H9 (cell line): Measurements from ENCODE around the gene ORM2. TPM values are rescaled to one million over a fixed set of nuclear protein-coding genes. Genes with fewer than 3 reads are reported as not detected.

Source experiments
- DNase-seq: peaks from one replicate; pipeline ENCODE4 v3.0.0-alpha.2; 2017
- H2AFZ ChIP-seq: one replicate; pipeline ENCODE4 v1.6.1; 2013; ENCODE audit warnings: mild to moderate bottlenecking, low read length, control low read depth, moderate library complexity
- H2AK5ac ChIP-seq: 2 replicates; pipeline ENCODE4 v1.6.1; 2013; ENCODE audit warnings: low read length, control low read depth, mixed read lengths; ENCODE audit not compliant: insufficient read length
- H2BK120ac ChIP-seq: one replicate; pipeline ENCODE4 v1.6.1; 2013; ENCODE audit warnings: low read depth, mild to moderate bottlenecking, low read length, control low read depth, inconsistent platforms; ENCODE audit not compliant: poor library complexity, severe bottlenecking
- H2BK12ac ChIP-seq: 2 replicates; pipeline ENCODE4 v1.6.1; 2013; ENCODE audit warnings: low read length, control low read depth, mixed read lengths, low read depth; ENCODE audit not compliant: insufficient read length
- H2BK15ac ChIP-seq: 2 replicates; pipeline ENCODE4 v1.6.1; 2013; ENCODE audit warnings: low read depth, low read length, control low read depth
- H2BK20ac ChIP-seq: one replicate; pipeline ENCODE4 v1.6.1; 2013; ENCODE audit warnings: low read depth, mild to moderate bottlenecking, low read length, control low read depth, inconsistent platforms; ENCODE audit not compliant: poor library complexity, severe bottlenecking
- H2BK5ac ChIP-seq: 2 replicates; pipeline ENCODE4 v1.6.1; 2013; ENCODE audit warnings: low read length, control low read depth, mixed read lengths; ENCODE audit not compliant: insufficient read length
- H3K14ac ChIP-seq: 2 replicates; pipeline ENCODE4 v1.6.1; 2013; ENCODE audit warnings: low read length, control low read depth; ENCODE audit not compliant: insufficient read depth
- H3K18ac ChIP-seq: 2 replicates; pipeline ENCODE4 v1.6.1; 2013; ENCODE audit warnings: low read depth, mild to moderate bottlenecking, mixed read lengths, low read length, control low read depth; ENCODE audit not compliant: insufficient read length
- H3K23ac ChIP-seq: 2 replicates; pipeline ENCODE4 v1.6.1; 2013; ENCODE audit warnings: low read length, control low read depth, mixed read lengths, low read depth; ENCODE audit not compliant: insufficient read length
- H3K23me2 ChIP-seq: 2 replicates; pipeline ENCODE4 v1.6.1; 2013; ENCODE audit warnings: low read depth, mild to moderate bottlenecking, mixed read lengths, low read length, control low read depth; ENCODE audit not compliant: insufficient read length, poor library complexity, severe bottlenecking
- H3K27ac ChIP-seq: 2 replicates; pipeline ENCODE4 v1.5.1; 2013; ENCODE audit warnings: low read length, control low read depth, mixed read lengths, low read depth; ENCODE audit not compliant: insufficient read length
- H3K27me3 ChIP-seq: 2 replicates; pipeline ENCODE4 v1.6.1; 2013; ENCODE audit warnings: low read length, control low read depth, inconsistent platforms; ENCODE audit not compliant: insufficient read depth
- H3K4ac ChIP-seq: 2 replicates; pipeline ENCODE4 v1.6.1; 2013; ENCODE audit warnings: low read depth, mild to moderate bottlenecking, control low read depth, inconsistent platforms, low read length, moderate library complexity
- H3K4me1 ChIP-seq: 2 replicates; pipeline ENCODE4 v1.6.1; 2013; ENCODE audit warnings: low read length, control low read depth, inconsistent platforms; ENCODE audit not compliant: insufficient read depth
- H3K4me2 ChIP-seq: 2 replicates; pipeline ENCODE4 v1.6.1; 2013; ENCODE audit warnings: low read length, control low read depth, mixed read lengths; ENCODE audit not compliant: insufficient read length, insufficient read depth
- H3K56ac ChIP-seq: 2 replicates; pipeline ENCODE4 v1.6.1; 2013; ENCODE audit warnings: low read depth, mild to moderate bottlenecking, mixed read lengths, low read length, control low read depth; ENCODE audit not compliant: insufficient read length
- H3K79me1 ChIP-seq: 2 replicates; pipeline ENCODE4 v1.6.1; 2013; ENCODE audit warnings: low read depth, mild to moderate bottlenecking, moderate library complexity, low read length, control low read depth, inconsistent platforms; ENCODE audit not compliant: insufficient read depth, poor library complexity, severe bottlenecking
- H3K79me2 ChIP-seq: 2 replicates; pipeline ENCODE4 v1.6.1; 2013; ENCODE audit warnings: low read length, control low read depth, inconsistent platforms; ENCODE audit not compliant: insufficient read depth
- H3K9ac ChIP-seq: 2 replicates; pipeline ENCODE4 v1.6.1; 2013; ENCODE audit warnings: low read length, control low read depth, mixed read lengths; ENCODE audit not compliant: insufficient read length; ENCODE audit errors: extremely low read depth
- H3K9me3 ChIP-seq: one replicate; pipeline ENCODE4 v1.6.1; 2013; ENCODE audit warnings: low read depth, low read length, inconsistent platforms; ENCODE audit not compliant: control insufficient read depth
- H3T11ph ChIP-seq: one replicate; pipeline ENCODE4 v1.6.1; 2013; ENCODE audit warnings: mild to moderate bottlenecking, low read length, control low read depth, inconsistent platforms
- H4K20me1 ChIP-seq: one replicate; pipeline ENCODE4 v1.6.1; 2013; ENCODE audit not compliant: control insufficient read depth, insufficient read length, insufficient read depth
- H4K5ac ChIP-seq: 2 replicates; pipeline ENCODE4 v1.6.1; 2013; ENCODE audit warnings: low read depth, mild to moderate bottlenecking, mixed read lengths, low read length, control low read depth; ENCODE audit not compliant: insufficient read length
- H4K8ac ChIP-seq: replicated peaks from 2 replicates; pipeline ENCODE4 v1.6.1; 2013; ENCODE audit warnings: low read length, control low read depth, mixed read lengths, low read depth; ENCODE audit not compliant: insufficient read length
- H4K91ac ChIP-seq: 2 replicates; pipeline ENCODE4 v1.6.1; 2013; ENCODE audit warnings: low read depth, mild to moderate bottlenecking, moderate library complexity, mixed read lengths, low read length, control low read depth; ENCODE audit not compliant: insufficient read length
- H3K27ac Mint-ChIP-seq, 3 experiments: 2 replicates in 2 of 3; 3 replicates in 1 of 3; pipeline ENCODE4 v1.8.0; 2020 to 2021; ENCODE audit warnings: mixed read lengths in 3 of 3, mild to moderate bottlenecking in 1 of 3, moderate library complexity in 1 of 3
- H3K27me3 Mint-ChIP-seq: 2 replicates; pipeline ENCODE4 v1.8.0; 2021; ENCODE audit warnings: low read depth, mild to moderate bottlenecking, moderate library complexity, mixed read lengths
- H3K36me3 Mint-ChIP-seq, 3 experiments: 2 replicates in 2 of 3; 3 replicates in 1 of 3; pipeline ENCODE4 v1.8.0; 2020 to 2021; ENCODE audit warnings: low read depth in 3 of 3, mixed read lengths in 3 of 3; ENCODE audit not compliant: insufficient read depth in 1 of 3
- H3K4me1 Mint-ChIP-seq, 2 experiments: 2 replicates each; pipeline ENCODE4 v1.8.0; 2020; ENCODE audit warnings: mixed read lengths in 2 of 2
- H3K4me3 Mint-ChIP-seq, 2 experiments: 2 replicates in 1 of 2; 3 replicates in 1 of 2; pipeline ENCODE4 v1.8.0; 2020 to 2021; ENCODE audit warnings: mild to moderate bottlenecking in 2 of 2, mixed read lengths in 2 of 2, moderate library complexity in 1 of 2
- H3K9me3 Mint-ChIP-seq, 2 experiments: 2 replicates in 1 of 2; 3 replicates in 1 of 2; pipeline ENCODE4 v1.8.0; 2020; ENCODE audit warnings: mild to moderate bottlenecking in 2 of 2, mixed read lengths in 2 of 2, moderate library complexity in 1 of 2
- WGBS: extraction: QIAGEN DNeasy Blood & Tissue Kit; methylation state at CpG from one replicate; pipeline ENCODE4 v1.1.7; 2013; ENCODE audit warnings: missing lambda C conversion rate, low lambda C conversion rate, mixed read lengths; ENCODE audit not compliant: insufficient read length; ENCODE audit errors: extremely low coverage; 5-methylcytosine and 5-hydroxymethylcytosine counted together
- total RNA-seq: library from RNA; stranded (reverse); gene quantifications from 2 replicates; pipeline ENCODE4 v1.2.1, GENCODE V29; 2021
- TF ChIP-seq, protein P1 (sequence below): fragments of 200-600 bp; sonication (generic); conservative IDR thresholded peaks from 3 replicates; pipeline ENCODE4 v1.8.0; 2021; ENCODE audit warnings: antibody characterized with exemption, mild to moderate bottlenecking

The ORM2 gene
- total RNA-seq, 1 experiment from 2014 or later = 1.2 TPM

DNA sequence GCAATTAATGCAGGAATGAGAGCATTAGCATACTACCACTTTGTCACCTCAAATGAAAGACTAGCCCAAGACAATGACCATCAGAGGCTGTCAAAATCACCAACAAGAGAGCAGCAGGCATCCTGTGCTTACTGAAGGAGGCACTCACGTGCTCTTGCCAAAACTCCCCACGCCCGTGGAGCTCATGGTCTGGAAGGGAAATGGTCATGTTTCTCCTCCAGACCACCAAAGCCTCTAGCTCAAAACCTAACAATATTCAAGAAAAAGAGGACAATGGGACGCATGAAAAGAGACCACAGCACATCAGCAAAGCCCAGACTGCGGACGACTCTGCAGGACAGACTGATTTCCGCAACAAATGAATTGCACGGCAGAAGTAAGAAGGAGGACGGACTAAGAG lies 45.3 kb downstream of the ORM2 start:
- peaks cover 21 to 28% (median 23%) of the 10 kb centered on the region in 3 experiments; a peak in 6 of 7 replicates for H3K36me3 Mint-ChIP-seq
- H3K27ac Mint-ChIP-seq = peak overlapping the region; percentile 0 to 80 (median 7); a peak in 5 of 7 replicates
- no CpG with 5 or more reads among the region's 9 CpGs for whole genome bisulfite sequencing
- H4K20me1 ChIP-seq = no peaks in the 10 kb centered on the region
- no peak overlapping the region for H3K9ac ChIP-seq
- no peak overlapping the region for H4K5ac ChIP-seq
- H3T11ph ChIP-seq = no peak overlapping the region
- H2AK5ac ChIP-seq = no peak overlapping the region
- no peaks in the 10 kb centered on the region for H3K27me3 ChIP-seq
- no peak overlapping the region for H4K8ac ChIP-seq
- no peak overlapping the region for H3K4ac ChIP-seq
- no peak overlapping the region for H2BK15ac ChIP-seq
- H3K4me3 Mint-ChIP-seq = no peak overlapping the region
- H3K14ac ChIP-seq = no peak overlapping the region
- no peak overlapping the region for H2BK12ac ChIP-seq
- H3K79me2 ChIP-seq = no peaks in the 10 kb centered on the region
- no peak overlapping the region for H3K23ac ChIP-seq
- H4K91ac ChIP-seq = no peak overlapping the region
- no peaks in the 10 kb centered on the region for H3K27me3 Mint-ChIP-seq
- no peak for DNase-seq
- no peaks in the 10 kb centered on the region for H3K9me3 Mint-ChIP-seq
- H3K56ac ChIP-seq = no peak overlapping the region
- TF ChIP-seq, protein P1, sequence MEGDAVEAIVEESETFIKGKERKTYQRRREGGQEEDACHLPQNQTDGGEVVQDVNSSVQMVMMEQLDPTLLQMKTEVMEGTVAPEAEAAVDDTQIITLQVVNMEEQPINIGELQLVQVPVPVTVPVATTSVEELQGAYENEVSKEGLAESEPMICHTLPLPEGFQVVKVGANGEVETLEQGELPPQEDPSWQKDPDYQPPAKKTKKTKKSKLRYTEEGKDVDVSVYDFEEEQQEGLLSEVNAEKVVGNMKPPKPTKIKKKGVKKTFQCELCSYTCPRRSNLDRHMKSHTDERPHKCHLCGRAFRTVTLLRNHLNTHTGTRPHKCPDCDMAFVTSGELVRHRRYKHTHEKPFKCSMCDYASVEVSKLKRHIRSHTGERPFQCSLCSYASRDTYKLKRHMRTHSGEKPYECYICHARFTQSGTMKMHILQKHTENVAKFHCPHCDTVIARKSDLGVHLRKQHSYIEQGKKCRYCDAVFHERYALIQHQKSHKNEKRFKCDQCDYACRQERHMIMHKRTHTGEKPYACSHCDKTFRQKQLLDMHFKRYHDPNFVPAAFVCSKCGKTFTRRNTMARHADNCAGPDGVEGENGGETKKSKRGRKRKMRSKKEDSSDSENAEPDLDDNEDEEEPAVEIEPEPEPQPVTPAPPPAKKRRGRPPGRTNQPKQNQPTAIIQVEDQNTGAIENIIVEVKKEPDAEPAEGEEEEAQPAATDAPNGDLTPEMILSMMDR = no peak
- peaks cover 4% of the 10 kb centered on the region for H3K4me1 ChIP-seq
- H2BK20ac ChIP-seq = no peak overlapping the region
- no peak overlapping the region for H2BK5ac ChIP-seq
- H3K18ac ChIP-seq = no peak overlapping the region
- H3K9me3 ChIP-seq = no peaks in the 10 kb centered on the region
- H3K4me2 ChIP-seq = no peak overlapping the region
- no peak overlapping the region for H3K27ac ChIP-seq
- no peak overlapping the region for H2BK120ac ChIP-seq
- no peaks in the 10 kb centered on the region for H3K79me1 ChIP-seq
- H3K4me1 Mint-ChIP-seq = peaks cover 43 to 56% of the 10 kb centered on the region in 2 experiments
- H2AFZ ChIP-seq = no peak overlapping the region
- no peaks in the 10 kb centered on the region for H3K23me2 ChIP-seq
